CD4-positive, CD25-positive, alpha-beta regulatory T cell (primary cell): ENCODE results near the gene SLC6A11. TPM values are rescaled to one million over a fixed set of nuclear protein-coding genes. Genes with fewer than 3 reads are reported as not detected.

Experiments
- ATAC-seq, 2 donors: fragments of 150-1000 bp; cut with Tn5 transposase; one replicate each; pipeline ENCODE4 v1.10.0; 2021; ENCODE audit warnings: low read depth in 2 of 2, moderate number of reproducible peaks in 2 of 2, moderate library complexity in 1 of 2
- DNase-seq, 3 donors: peaks; one replicate each; pipeline versions ENCODE4 v3.0.0 to v3.0.0-alpha.2; 2012 to 2022; ENCODE audit warnings: mixed read lengths in 1 of 3
- H3K27ac ChIP-seq: one replicate; pipeline ENCODE4 v1.7.0; 2013; ENCODE audit warnings: mild to moderate bottlenecking, low read length; ENCODE audit not compliant: insufficient read depth, poor library complexity, severe bottlenecking
- H3K27me3 ChIP-seq: one replicate; pipeline ENCODE4 v1.7.0; 2013; ENCODE audit warnings: low read length; ENCODE audit not compliant: control insufficient read depth, insufficient read depth
- H3K36me3 ChIP-seq: one replicate; pipeline ENCODE4 v1.7.0; 2013; ENCODE audit warnings: mild to moderate bottlenecking, low read length, moderate library complexity; ENCODE audit not compliant: control insufficient read depth, insufficient read depth
- H3K4me1 ChIP-seq: 2 replicates; pipeline ENCODE4 v1.7.0; 2013; ENCODE audit warnings: mild to moderate bottlenecking, low read length; ENCODE audit not compliant: insufficient read depth, control insufficient read depth, poor library complexity, severe bottlenecking
- H3K4me3 ChIP-seq: one replicate; pipeline ENCODE4 v1.7.0; 2013; ENCODE audit warnings: low read depth, mild to moderate bottlenecking, low read length, moderate library complexity
- H3K9me3 ChIP-seq, 2 experiments: 1 replicate in 1 of 2; 2 replicates in 1 of 2; pipeline ENCODE4 v1.7.0; 2013; ENCODE audit warnings: low read length in 2 of 2, mild to moderate bottlenecking in 1 of 2, moderate library complexity in 1 of 2; ENCODE audit not compliant: control insufficient read depth in 2 of 2
- H3K27ac Mint-ChIP-seq, 3 donors: one replicate each; pipeline ENCODE4 v1.8.0; 2020 to 2022; ENCODE audit warnings: mild to moderate bottlenecking in 3 of 3, mixed read lengths in 3 of 3, moderate library complexity in 2 of 3
- H3K27me3 Mint-ChIP-seq: one replicate; pipeline ENCODE4 v1.8.0; 2022; ENCODE audit warnings: mild to moderate bottlenecking, mixed read lengths
- H3K36me3 Mint-ChIP-seq: one replicate; pipeline ENCODE4 v1.8.0; 2020; ENCODE audit warnings: mixed read lengths
- H3K4me1 Mint-ChIP-seq, 4 donors: one replicate each; pipeline ENCODE4 v1.8.0; 2020 to 2022; ENCODE audit warnings: mixed read lengths in 4 of 4, mild to moderate bottlenecking in 1 of 4
- H3K4me3 Mint-ChIP-seq, 4 donors: one replicate each; pipeline ENCODE4 v1.8.0; 2020 to 2022; ENCODE audit warnings: mild to moderate bottlenecking in 4 of 4, mixed read lengths in 4 of 4, moderate library complexity in 3 of 4
- H3K9me3 Mint-ChIP-seq, 7 donors: one replicate each; pipeline ENCODE4 v1.8.0; 2020 to 2022; ENCODE audit warnings: mixed read lengths in 7 of 7, mild to moderate bottlenecking in 3 of 7, moderate library complexity in 2 of 7
- polyA plus RNA-seq, 4 donors: library from polyadenylated mRNA; unstranded; fragments of 300-500 nt; fragmentation: Illumina TruSeq; gene quantifications; one replicate each; pipeline ENCODE4 v1.2.3, GENCODE V29; 2021
- total RNA-seq: library from RNA; stranded (reverse); gene quantifications from one replicate; pipeline ENCODE4 v1.2.3, GENCODE V29; 2022

SLC6A11 gene
- total and polyA plus RNA-seq, 5 donors from 2014 or later: not detected

DNA sequence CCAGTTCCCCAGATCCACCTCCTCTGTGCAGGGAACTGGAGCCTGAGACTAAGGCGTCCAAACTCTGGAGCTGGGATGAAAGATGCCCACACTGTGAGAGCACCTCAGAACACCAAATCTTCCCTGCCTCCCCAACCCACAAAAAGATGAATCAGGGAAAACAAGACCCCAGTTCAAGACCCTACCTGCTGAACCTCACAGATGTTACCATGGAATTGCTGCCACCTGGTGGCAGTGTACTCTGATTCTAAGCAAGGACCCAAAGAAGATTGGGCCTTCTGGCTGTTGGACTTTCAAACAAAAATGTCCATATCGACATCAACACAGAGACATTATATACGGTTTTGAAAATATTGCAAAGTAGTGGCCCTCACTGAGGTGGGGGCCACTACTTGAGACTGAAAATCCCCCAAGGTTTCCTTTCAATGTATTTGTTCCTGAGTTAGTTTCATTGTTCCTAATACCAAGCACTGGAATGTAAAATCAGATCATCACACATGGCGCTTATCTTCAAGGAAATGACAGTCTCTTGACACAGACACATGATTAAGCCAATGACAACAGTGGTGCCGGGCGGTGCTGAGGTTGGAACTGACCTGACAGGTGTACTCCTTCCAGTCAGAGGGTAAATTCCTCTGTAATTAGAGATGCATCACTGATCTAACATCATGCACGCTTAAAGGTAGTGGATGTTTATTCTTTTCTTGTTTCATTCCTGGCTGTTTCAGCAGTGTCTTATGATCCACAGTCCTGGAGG lies 67.6 kb downstream of the SLC6A11 start:
- ATAC-seq: no peak
- no peaks in the 10 kb centered on the region for H3K4me1 ChIP-seq
- no peak overlapping the region for H3K4me3 ChIP-seq
- peaks cover 2% of the 10 kb centered on the region for H3K27me3 ChIP-seq
- H3K4me3 Mint-ChIP-seq: no peak overlapping the region
- H3K27ac Mint-ChIP-seq: no peak overlapping the region
- peaks cover 21% of the 10 kb centered on the region for H3K27me3 Mint-ChIP-seq
- H3K4me1 Mint-ChIP-seq: no peaks in the 10 kb centered on the region
- no peaks in the 10 kb centered on the region for H3K36me3 ChIP-seq
- DNase-seq: peak in 1 of 3 donors; percentile 5
- no peaks in the 10 kb centered on the region for H3K36me3 Mint-ChIP-seq
- H3K9me3 ChIP-seq: no peaks in the 10 kb centered on the region
- H3K27ac ChIP-seq: no peak overlapping the region
- peaks cover 0 to 4% (median 0%) of the 10 kb centered on the region in 7 donors for H3K9me3 Mint-ChIP-seq

DNA sequence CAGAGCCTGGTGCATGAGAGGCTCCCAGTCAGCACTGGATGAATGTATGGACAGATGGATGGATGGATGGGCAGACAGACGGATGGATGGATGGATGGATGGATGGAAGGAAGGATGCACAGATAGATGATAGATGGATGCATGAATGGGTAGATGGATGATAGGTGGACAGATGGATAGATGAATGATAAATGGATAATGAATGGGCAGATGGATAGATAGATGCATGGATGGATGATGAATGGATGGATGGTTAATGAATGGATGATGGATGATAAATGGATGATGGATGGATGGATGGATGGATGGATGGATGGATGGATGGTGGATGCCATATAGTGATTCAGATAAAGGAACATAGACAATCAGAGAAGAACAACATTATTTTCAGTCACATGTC lies 71.0 kb downstream of the SLC6A11 start:
- H3K27me3 ChIP-seq: no peaks in the 10 kb centered on the region
- no peaks in the 10 kb centered on the region for H3K4me1 Mint-ChIP-seq
- H3K36me3 Mint-ChIP-seq: no peaks in the 10 kb centered on the region
- no peak for ATAC-seq
- no peak overlapping the region for H3K4me3 Mint-ChIP-seq
- peaks cover 9 to 19% of the 10 kb centered on the region in 2 experiments for H3K9me3 ChIP-seq
- no peak overlapping the region for H3K4me3 ChIP-seq
- peaks cover 7% of the 10 kb centered on the region for H3K27me3 Mint-ChIP-seq
- H3K4me1 ChIP-seq: no peaks in the 10 kb centered on the region
- DNase-seq: no peak
- H3K27ac Mint-ChIP-seq: no peak overlapping the region
- H3K27ac ChIP-seq: no peak overlapping the region
- peaks cover 0 to 9% (median 2%) of the 10 kb centered on the region in 7 donors for H3K9me3 Mint-ChIP-seq
- no peaks in the 10 kb centered on the region for H3K36me3 ChIP-seq

GRCh38 chr3:10888518-10889090 lies 72.6 kb downstream of the SLC6A11 start:
- H3K27ac ChIP-seq: no peak overlapping the region
- H3K9me3 ChIP-seq: peaks cover 9 to 19% of the 10 kb centered on the region in 2 experiments
- peaks cover 2% of the 10 kb centered on the region for H3K27me3 ChIP-seq
- Mint-ChIP-seq H3K9me3 (peaks cover 0 to 9% (median 2%) of the 10 kb centered on the region in 7 donors), H3K27ac (no peak overlapping the region), H3K36me3 (no peaks in the 10 kb centered on the region), H3K27me3 (peaks cover 5% of the 10 kb centered on the region), H3K4me1 (no peaks in the 10 kb centered on the region), H3K4me3 (no peak overlapping the region)
- H3K4me1 ChIP-seq: no peaks in the 10 kb centered on the region
- H3K36me3 ChIP-seq: no peaks in the 10 kb centered on the region
- DNase-seq (no peak), ATAC-seq (no peak)
- no peak overlapping the region for H3K4me3 ChIP-seq

GRCh38 chr3:10889206-10889960 lies 73.4 kb downstream of the SLC6A11 start:
- Histone ChIP-seq H3K36me3 (no peaks in the 10 kb centered on the region), H3K9me3 (peaks cover 9 to 19% of the 10 kb centered on the region in 2 experiments)

DNA sequence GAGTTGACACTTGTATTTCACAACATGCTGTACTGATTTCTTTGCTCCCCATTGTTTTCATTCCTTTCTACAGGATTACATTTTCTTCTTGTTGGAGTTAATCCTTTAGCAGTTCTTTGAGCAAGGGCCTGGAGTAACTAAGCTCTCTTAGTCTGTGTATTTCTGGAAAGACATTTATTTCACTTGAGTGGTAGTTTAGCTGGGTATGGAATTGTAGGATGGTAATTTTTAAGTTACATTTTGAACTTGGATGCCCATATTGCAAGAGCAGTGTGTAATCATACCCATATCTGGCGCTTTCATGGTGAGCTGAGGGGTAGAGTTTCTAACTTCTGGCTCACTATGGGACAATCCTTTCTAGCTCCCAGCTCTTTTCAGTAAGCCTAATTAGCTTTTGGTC lies 74.6 kb downstream of the SLC6A11 start:
- Histone ChIP-seq H3K4me3 (no peak overlapping the region), H3K27ac (no peak overlapping the region), H3K4me1 (no peaks in the 10 kb centered on the region), H3K9me3 (peaks cover 9 to 19% of the 10 kb centered on the region in 2 experiments), H3K36me3 (no peaks in the 10 kb centered on the region), H3K27me3 (peaks cover 2% of the 10 kb centered on the region)
- no peak for DNase-seq
- Mint-ChIP-seq H3K4me1 (no peaks in the 10 kb centered on the region), H3K36me3 (no peaks in the 10 kb centered on the region), H3K27ac (no peak overlapping the region), H3K4me3 (no peak overlapping the region), H3K27me3 (no peaks in the 10 kb centered on the region), H3K9me3 (peaks cover 0 to 9% (median 4%) of the 10 kb centered on the region in 7 donors)
- no peak for ATAC-seq

More at GRCh38 chr3:10889206-10889960, 73.4 kb downstream of the SLC6A11 start:
- Mint-ChIP-seq H3K27me3 (peaks cover 5% of the 10 kb centered on the region), H3K27ac (no peak overlapping the region), H3K4me3 (no peak overlapping the region), H3K4me1 (no peaks in the 10 kb centered on the region), H3K36me3 (no peaks in the 10 kb centered on the region), H3K9me3 (peaks cover 0 to 9% (median 4%) of the 10 kb centered on the region in 7 donors)
- Histone ChIP-seq H3K4me3 (no peak overlapping the region), H3K4me1 (no peaks in the 10 kb centered on the region), H3K27me3 (peaks cover 2% of the 10 kb centered on the region), H3K27ac (no peak overlapping the region)
- no peak for ATAC-seq
- DNase-seq: no peak

GRCh38 chr3:10892622-10893021 lies 76.6 kb downstream of the SLC6A11 start:
- DNase-seq (no peak), ATAC-seq (no peak)
- Mint-ChIP-seq H3K36me3 (no peaks in the 10 kb centered on the region), H3K27ac (no peak overlapping the region), H3K4me3 (no peak overlapping the region), H3K4me1 (no peaks in the 10 kb centered on the region), H3K27me3 (no peaks in the 10 kb centered on the region), H3K9me3 (peaks cover 0 to 11% (median 2%) of the 10 kb centered on the region in 7 donors)
- Histone ChIP-seq H3K27me3 (peaks cover 2% of the 10 kb centered on the region), H3K9me3 (peaks cover 9 to 19% of the 10 kb centered on the region in 2 experiments), H3K4me3 (no peak overlapping the region), H3K4me1 (no peaks in the 10 kb centered on the region), H3K36me3 (no peaks in the 10 kb centered on the region), H3K27ac (no peak overlapping the region)

DNA sequence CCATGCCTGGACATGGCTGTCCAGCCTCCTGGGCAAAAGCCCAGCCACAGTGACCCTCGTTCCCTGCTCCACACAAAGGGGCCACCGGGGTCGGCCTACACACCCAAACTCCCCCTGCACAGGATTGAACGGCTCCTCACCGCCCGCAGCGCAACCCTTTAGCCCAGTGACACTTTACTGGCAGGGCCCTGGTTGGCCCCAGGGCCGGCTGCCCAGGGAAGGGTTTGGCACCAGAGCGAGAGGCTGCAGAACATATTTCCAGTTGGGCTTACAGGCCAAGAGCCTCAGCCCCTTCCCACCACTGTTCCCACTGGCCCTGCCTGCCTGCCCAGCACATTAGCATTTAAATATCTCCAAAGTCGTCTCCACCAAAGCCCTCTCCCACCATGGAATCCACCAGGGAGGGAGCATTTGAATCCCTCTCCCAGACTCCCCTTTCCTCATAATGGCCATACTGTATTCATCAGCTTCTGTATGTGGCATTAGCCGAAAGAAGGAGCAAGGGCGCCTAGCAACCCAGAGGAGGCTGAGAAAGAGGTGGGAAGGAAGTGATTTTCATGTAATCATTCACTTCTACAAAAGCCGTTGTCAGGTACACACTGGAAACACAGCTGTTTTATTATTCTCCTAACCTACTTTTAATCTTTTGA lies 85.4 kb downstream of the SLC6A11 start:
- no peaks in the 10 kb centered on the region for H3K36me3 Mint-ChIP-seq
- H3K4me3 Mint-ChIP-seq: no peak overlapping the region
- H3K27ac Mint-ChIP-seq: no peak overlapping the region
- no peaks in the 10 kb centered on the region for H3K4me1 Mint-ChIP-seq
- peaks cover 2% of the 10 kb centered on the region for H3K27me3 ChIP-seq
- no peaks in the 10 kb centered on the region for H3K27me3 Mint-ChIP-seq
- H3K4me3 ChIP-seq: no peak overlapping the region
- peaks cover 0 to 8% of the 10 kb centered on the region in 2 experiments for H3K9me3 ChIP-seq
- peaks cover 0 to 16% (median 7%) of the 10 kb centered on the region in 7 donors for H3K9me3 Mint-ChIP-seq
- ATAC-seq: no peak
- no peak overlapping the region for H3K27ac ChIP-seq
- no peak for DNase-seq
- H3K36me3 ChIP-seq: no peaks in the 10 kb centered on the region
- no peaks in the 10 kb centered on the region for H3K4me1 ChIP-seq
